GM12873 (cell line): ENCODE data around the gene THOC2.

Experiments
- CTCF ChIP-seq: IDR thresholded peaks from 2 replicates; pipeline ENCODE4 v1.5.1; 2012; ENCODE audit warnings: low read depth, mild to moderate bottlenecking, moderate library complexity, low read length, control low read depth; ENCODE audit not compliant: insufficient read depth; ENCODE audit errors: missing control alignments

THOC2 gene

GRCh38 chrX:123665197-123665596 lies 67.7 kb downstream of the THOC2 start:
- TF ChIP-seq CTCF, result no peak

- TF ChIP-seq CTCF, result no peak
Measured at GRCh38 chrX:123648028-123648810, 84.6 kb downstream of the THOC2 start.

- TF ChIP-seq CTCF, result no peak
Measured at GRCh38 chrX:123647244-123647643, 85.6 kb downstream of the THOC2 start.

- no peak for TF ChIP-seq CTCF
Measured at GRCh38 chrX:123629502-123629901, 103.3 kb downstream of the THOC2 start.

- TF ChIP-seq CTCF, result no peak
Measured at GRCh38 chrX:123626962-123627361, 105.9 kb downstream of the THOC2 start.

- no peak for TF ChIP-seq CTCF
Measured at GRCh38 chrX:123625952-123626351, 106.9 kb downstream of the THOC2 start.

- no peak for TF ChIP-seq CTCF
Measured at GRCh38 chrX:123625477-123625876, 107.4 kb downstream of the THOC2 start.
